Suppressor macrophage treated with lipopolysaccharide for 1 hour (primary cell): ENCODE data around the gene DPP8.
"Not testable (repeated sequence)": the region's sequence is repeated elsewhere in the genome, so short reads cannot be mapped to it uniquely, and the experiment has no call there.

Experiments
- DNase-seq, 3 donors: peaks; one replicate each; pipeline ENCODE4 v3.0.0-alpha.2; 2020 to 2022

The DPP8 gene

DNA sequence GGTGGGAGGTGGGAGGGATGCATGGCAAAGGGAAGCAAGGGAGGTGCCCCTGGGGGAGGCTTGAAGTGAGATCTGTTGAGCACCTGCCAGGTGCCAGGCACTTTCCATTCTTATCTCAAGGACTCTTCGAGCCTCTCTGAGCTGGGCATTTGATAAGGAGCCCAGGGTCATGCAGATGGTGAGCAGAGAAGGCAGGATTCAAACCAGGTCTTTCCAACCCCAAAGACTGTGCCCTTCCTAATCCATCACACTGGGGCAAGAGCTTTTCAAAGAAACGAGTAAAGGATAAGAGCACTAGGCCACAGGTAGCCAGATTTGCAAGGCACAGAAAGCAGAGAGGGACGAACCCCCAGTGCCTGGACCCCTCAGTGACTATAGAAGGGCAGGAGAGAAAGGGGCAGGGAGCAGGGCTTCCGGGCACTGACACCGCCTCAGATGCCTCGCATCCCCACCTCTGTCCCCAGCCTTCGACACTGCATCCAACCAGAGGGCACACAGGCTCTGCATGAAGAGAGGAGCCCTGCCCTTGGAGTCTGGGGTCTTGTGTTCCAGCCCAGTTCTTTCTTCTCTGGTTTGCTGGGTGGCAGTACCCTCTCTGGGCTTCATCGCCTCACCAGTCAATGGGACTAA, 115.8 kb downstream of the DPP8 start:
- no peak for DNase-seq

DNA sequence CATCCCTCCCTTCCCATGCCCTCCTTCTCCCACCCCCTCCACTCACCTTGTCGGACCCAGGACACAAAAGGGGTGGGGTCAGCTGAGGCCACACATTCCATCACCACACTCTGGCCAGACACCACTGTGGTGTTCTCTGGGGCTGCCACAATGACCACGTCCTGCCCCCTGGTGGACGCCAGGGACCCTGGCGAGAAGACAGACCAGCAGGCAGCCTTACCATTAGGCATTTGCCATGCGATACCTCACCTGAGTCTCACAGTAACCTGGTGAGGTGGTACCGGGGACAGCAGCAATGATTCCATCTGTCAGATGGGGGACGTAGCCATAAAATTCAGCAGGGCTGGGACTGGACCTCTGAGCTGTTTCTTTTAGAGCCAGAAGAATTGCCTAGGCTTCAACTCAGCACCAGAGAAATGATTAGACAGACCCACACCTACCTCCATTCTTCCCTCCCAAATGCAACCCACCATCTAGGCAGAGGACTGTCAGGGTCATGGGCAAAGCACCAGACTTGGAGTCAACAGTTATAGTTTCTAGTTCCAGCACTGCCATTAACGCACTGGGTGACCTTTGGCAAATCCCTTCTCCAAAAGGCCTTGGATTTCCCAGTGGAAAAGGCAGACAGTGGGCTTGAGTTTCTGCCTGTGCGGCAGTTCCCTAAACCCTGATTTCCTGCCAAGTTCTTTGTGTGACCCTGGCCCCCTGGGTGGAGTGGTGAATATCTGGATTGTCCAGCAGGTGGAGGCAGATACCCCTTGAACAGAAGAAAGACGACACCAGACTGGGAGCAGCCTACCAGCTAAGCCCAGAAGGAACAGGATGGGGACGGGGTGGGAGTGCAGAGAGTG, 116.5 kb downstream of the DPP8 start:
- DNase-seq: peak; percentile 67 to 80 (median 67)

- DNase-seq: no peak
Measured at GRCh38 chr15:65399997-65400396, 117.5 kb downstream of the DPP8 start.

DNA sequence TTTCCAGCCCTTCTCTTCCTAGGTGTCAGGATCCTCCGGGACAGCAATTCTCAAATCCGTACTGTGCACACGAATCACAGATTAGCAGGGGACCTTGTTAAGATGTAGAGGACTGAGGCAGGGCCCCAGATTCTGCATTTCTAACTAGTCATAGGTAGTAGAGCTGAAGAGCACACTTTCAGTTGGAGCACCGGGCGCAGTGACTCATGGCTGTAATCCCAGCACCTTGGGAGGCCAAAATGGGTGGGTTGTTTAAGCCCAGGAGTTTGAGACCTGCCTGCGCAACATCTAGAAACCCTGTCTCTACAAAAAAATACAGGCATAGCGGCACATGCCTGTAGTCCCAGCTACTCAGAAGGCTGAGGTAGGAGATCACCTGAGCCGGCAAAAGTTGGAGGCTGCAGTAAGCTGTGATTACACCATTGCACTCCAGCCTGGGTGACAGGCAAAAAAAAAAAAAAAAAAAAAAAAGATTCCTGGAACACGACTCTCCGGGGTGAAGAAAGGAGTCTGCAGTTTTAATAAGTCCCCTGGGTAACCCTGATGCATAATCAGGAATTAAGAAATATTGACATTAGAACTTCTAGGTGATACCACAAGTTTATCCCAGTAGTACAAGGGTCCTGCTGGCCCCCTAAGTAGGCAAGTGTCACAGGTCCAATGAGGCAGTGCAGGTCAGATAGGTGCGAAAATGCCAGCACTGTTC, 118.3 kb downstream of the DPP8 start:
- DNase-seq: no peak

DNA sequence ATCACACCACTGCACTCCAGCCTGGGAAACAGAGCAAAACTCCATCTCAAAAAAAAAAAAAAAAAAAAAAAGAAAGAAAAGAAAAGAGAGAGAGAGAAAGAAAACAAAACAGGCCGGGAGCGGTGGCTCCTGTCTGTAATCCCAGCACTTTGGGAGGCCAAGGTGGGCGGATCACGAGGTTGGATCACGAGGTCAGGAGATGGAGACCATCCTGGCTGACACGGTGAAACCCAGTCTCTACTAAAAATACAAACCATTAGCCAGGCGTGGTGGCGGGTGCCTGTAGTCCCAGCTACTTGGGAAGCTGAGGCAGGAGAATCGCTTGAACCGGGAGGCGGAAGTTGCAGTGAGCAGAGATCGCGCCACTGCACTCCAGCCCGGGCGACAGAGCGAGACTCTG, 119.0 kb downstream of the DPP8 start:
- not testable (repeated sequence) for DNase-seq

DNA sequence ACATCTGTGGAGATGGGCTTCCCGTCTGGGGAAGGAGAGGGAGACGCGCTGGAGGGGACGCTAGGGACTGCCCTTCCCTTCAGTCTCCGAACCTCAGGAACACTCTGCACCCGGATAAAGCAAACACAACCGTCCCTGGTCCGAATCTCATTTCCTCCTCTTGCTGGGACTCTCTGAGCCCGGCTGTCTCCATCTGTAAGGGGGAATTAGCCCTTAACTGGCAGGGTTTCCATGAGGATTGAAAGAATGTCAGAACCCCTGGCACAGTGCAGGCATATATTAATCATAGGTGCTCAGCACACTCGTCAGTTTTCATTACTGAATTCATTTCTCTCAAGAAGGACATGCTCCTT, 120.5 kb downstream of the DPP8 start:
- no peak for DNase-seq

DNA sequence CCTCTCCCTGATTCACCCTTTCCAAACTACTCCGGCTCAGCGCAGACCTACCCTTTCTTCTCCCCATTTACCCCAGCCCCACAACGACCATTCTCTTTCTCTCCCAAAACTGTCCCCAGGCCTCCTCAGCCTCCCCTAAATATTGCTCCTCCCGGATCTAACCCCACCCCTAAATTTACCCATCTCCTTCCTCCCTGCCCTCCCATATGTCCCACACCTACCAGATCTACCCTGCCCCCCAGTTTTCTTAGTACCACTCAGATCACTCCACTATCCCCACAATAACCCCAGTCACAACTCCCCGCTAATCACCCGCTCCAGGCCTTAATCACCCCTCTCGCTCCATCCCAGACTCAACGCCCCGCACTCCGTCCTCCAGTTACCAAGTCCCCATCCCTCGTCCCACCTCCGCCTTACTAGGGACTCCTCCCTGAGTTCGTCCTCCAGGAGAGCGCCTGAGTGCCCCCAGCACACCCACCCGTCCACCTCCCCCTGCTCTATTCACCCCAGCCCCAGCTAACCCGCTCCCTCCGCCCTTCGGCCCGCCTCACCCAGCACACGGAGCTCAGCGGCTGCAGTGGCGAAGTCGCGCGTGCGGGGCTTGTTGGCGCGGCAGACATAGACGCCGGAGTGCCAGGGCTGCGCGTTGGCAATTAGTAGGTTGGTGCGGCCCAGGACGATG, 121.1 kb downstream of the DPP8 start:
- no peak for DNase-seq

- peak in 1 of 3 donors; percentile 7 for DNase-seq
Measured at GRCh38 chr15:65395567-65396202, 121.8 kb downstream of the DPP8 start.

- DNase-seq: no peak
Measured at GRCh38 chr15:65394936-65395335, 122.6 kb downstream of the DPP8 start.

- DNase-seq: no peak
Measured at GRCh38 chr15:65394280-65394789, 123.2 kb downstream of the DPP8 start.

- DNase-seq: no peak
Measured at GRCh38 chr15:65393557-65393956, 123.9 kb downstream of the DPP8 start.

- no peak for DNase-seq
Measured at GRCh38 chr15:65393091-65393490, 124.4 kb downstream of the DPP8 start.
